Right lobe of liver (tissue), 6 donors: ENCODE measurements around the gene FAR2. TPM values are rescaled to one million over a fixed set of nuclear protein-coding genes. Genes with fewer than 3 reads are reported as not detected.

Experiments
- ATAC-seq, 4 donors: fragments of 200-7000 bp; cut with Tn5 transposase; one replicate each; pipeline ENCODE4 v1.9.1; 2020; ENCODE audit warnings: mild to moderate bottlenecking in 4 of 4, moderate library complexity in 4 of 4
- DNase-seq, 3 donors: peaks; one replicate each; pipeline ENCODE4 v3.0.0-alpha.2; 2020
- H3K27ac ChIP-seq, 3 donors: fragments of 200-600 bp; one replicate each; pipeline ENCODE4 v1.8.0; 2022
- H3K27me3 ChIP-seq, 2 donors: fragments of 200-600 bp; one replicate each; pipeline ENCODE4 v1.8.0; 2022
- H3K36me3 ChIP-seq, 4 donors: fragments of 200-600 bp; sonication (generic) in 1 of 4; one replicate each; pipeline versions ENCODE4 v1.5.1 to v1.8.0; 2017 to 2022; ENCODE audit warnings: control low read depth in 1 of 4
- H3K4me1 ChIP-seq, 4 donors: fragments of 200-600 bp; sonication (generic) in 1 of 4; one replicate each; pipeline versions ENCODE4 v1.5.1 to v1.8.0; 2017 to 2022; ENCODE audit warnings: control low read depth in 1 of 4
- H3K4me3 ChIP-seq, 3 donors: fragments of 200-600 bp; one replicate each; pipeline ENCODE4 v1.8.0; 2022
- H3K9me3 ChIP-seq, 4 donors: fragments of 200-600 bp; sonication (generic) in 1 of 4; one replicate each; pipeline versions ENCODE4 v1.5.1 to v1.8.0; 2017 to 2022; ENCODE audit warnings: control low read depth in 1 of 4
- POLR2A ChIP-seq: fragments of 450-650 bp; IDR thresholded peaks from one replicate; pipeline ENCODE4 v1.6.1; 2017; ENCODE audit warnings: antibody characterized with exemption, mild to moderate bottlenecking
- WGBS: methylation state at CpG from one replicate; pipeline ENCODE4 v1.1.6; 2018; ENCODE audit warnings: low coverage, low lambda C conversion rate; ENCODE audit not compliant: insufficient coverage; ENCODE audit errors: missing lambda C conversion rate; 5-methylcytosine and 5-hydroxymethylcytosine counted together
- intact Hi-C, 2 donors: fragments of 100-400 bp; cut with DNase I; formaldehyde crosslinking; loops; one replicate each; pipeline versions ENCODE4 v1.11.2 to v1.14.1; 2022
- total RNA-seq, 6 experiments: library from RNA; depleted of rRNA in 2 of 6; stranded (reverse); fragments of >200 nt in 2 of 6; fragmentation: NEBNext Ultra II Directional in 3 of 6; extraction: Animal tissue kit (Norgen Biotek cat#: 25700) in 3 of 6; gene quantifications; one replicate each; pipeline versions ENCODE4 v1.1.0 to v1.2.4, GENCODE V29; 2016 to 2023
- TF ChIP-seq, protein P1 (sequence below), 4 donors: fragments of 200-600 bp in 3 of 4; fragments of 450-650 bp in 1 of 4; IDR thresholded peaks; one replicate each; pipeline versions ENCODE4 v1.5.1 to v1.8.0; 2016 to 2022; ENCODE audit warnings: antibody characterized with exemption in 4 of 4, mild to moderate bottlenecking in 2 of 4
- donor health status: DM: no; HTN: yes; CAD: no.
- donor health status: DM: no; HTN: no; CAD: no.
- donor health status: DM: no; HTN: no; CAD: no.
- donor health status: DM: no; HTN: yes; CAD: no.
- donor health status: DM: no; HTN: yes; CAD: no.

Gene FAR2
- total RNA-seq, 6 experiments from 2014 or later: 0.87 to 3.4 (median 1.9) TPM

DNA sequence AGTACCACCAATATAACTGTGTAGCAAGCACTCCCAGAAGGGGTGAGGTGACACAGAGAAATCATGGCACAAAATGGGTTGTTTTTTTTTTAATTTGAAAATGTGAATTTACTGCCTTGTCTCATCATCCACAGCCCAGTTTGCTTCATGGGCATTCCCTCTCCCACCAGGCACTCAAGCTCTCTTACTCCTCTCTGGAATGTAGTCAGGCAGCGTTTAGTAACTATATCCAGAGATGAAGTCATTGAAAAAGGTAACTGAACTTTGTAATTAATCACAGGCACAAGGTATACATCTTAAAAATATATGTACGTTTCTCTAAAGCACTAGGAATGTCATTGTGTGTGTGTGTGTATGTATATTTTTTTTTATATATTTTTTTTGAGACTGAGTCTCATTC lies 91.4 kb downstream of the FAR2 start:
- ATAC-seq: no peak
- Histone ChIP-seq H3K36me3 (no peaks in the 10 kb centered on the region), H3K27me3 (no peaks in the 10 kb centered on the region), H3K9me3 (no peaks in the 10 kb centered on the region), H3K4me3 (no peak overlapping the region), H3K4me1 (peaks cover 0 to 16% (median 11%) of the 10 kb centered on the region in 4 donors), H3K27ac (no peak overlapping the region)
- DNase-seq: no peak
- intact Hi-C loops: no loop called here
- WGBS: 67% methylated on average over 2 of the region's 2 CpGs
- TF ChIP-seq, protein P1, sequence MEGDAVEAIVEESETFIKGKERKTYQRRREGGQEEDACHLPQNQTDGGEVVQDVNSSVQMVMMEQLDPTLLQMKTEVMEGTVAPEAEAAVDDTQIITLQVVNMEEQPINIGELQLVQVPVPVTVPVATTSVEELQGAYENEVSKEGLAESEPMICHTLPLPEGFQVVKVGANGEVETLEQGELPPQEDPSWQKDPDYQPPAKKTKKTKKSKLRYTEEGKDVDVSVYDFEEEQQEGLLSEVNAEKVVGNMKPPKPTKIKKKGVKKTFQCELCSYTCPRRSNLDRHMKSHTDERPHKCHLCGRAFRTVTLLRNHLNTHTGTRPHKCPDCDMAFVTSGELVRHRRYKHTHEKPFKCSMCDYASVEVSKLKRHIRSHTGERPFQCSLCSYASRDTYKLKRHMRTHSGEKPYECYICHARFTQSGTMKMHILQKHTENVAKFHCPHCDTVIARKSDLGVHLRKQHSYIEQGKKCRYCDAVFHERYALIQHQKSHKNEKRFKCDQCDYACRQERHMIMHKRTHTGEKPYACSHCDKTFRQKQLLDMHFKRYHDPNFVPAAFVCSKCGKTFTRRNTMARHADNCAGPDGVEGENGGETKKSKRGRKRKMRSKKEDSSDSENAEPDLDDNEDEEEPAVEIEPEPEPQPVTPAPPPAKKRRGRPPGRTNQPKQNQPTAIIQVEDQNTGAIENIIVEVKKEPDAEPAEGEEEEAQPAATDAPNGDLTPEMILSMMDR (IDR thresholded peaks at IDR 0.05): no peak
- no peak for TF ChIP-seq POLR2A

DNA sequence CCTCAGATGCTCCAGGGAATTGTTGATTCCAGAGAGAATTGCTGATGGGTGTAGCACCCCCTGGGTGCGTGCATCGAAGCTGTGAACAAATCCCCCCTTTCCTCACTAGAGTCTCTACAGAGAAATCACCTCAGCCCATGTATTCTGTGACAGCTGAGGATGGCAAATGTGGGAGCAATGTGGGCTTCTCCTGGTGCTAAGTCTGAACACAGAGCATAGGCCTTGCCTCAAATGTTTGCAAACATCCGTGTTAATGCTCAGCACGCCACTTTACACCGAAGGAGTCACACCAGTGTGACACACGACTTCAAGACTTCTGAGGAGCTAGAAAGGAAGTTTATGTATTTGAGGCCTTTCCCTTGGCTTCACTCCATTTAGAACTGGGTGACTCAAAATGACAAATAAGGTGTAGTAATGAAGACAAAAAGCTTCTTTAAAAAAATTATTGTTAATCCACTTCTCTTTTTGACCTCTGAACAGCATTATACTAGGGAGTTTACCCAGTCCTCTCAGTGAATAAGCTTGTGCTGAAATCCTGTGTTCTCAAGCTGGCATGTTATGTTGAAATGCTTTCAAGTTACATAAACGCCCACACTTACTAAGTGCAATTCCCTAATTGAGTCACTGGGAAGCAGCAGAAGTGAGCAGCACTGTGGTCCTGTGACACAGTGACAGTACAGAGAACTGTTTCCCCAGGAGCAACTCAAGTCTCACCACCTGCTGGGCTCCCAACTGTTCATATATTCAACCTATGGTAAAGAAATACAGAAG lies 92.9 kb downstream of the FAR2 start:
- peak; percentile 93 to 95 (median 94) for ATAC-seq
- 25% methylated on average over 7 of the region's 7 CpGs for WGBS

DNA sequence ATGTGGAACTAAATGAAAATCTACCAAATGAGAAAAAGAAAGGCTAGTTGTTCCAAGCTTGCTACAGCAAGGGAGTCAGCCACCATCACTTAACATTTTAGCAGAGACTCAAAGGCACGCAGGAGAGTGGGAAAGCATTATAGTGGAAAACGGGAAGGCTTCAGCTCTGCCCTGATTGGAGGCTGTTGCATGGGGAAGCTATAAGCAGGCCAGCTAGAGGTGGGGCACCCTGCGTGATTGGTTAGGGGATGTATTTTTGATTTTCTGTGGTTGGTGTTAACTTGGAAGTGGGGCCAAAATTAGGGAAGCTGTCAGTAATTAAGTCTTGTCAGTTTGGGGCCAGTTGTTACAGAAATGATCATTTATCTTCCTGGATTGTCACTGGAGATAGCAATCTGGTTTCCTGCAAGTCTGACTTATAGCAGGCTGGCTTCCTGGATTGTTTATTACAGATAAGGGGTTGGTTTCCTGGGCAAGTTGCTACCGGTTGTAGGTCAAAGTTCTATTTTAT lies 93.9 kb downstream of the FAR2 start:
- 47% methylated on average over 3 of the region's 4 CpGs for WGBS

More for the DNA sequence above, 92.9 kb downstream of the FAR2 start:
- Histone ChIP-seq H3K4me3 (no peak overlapping the region), H3K27ac (peak overlapping the region; percentile 24 to 34 (median 26)), H3K27me3 (no peaks in the 10 kb centered on the region), H3K4me1 (peaks cover 0 to 28% (median 13%) of the 10 kb centered on the region in 4 donors), H3K36me3 (no peaks in the 10 kb centered on the region), H3K9me3 (no peaks in the 10 kb centered on the region)
- DNase-seq: peak in 1 of 3 donors; percentile 51
- no peak for TF ChIP-seq POLR2A
- TF ChIP-seq, protein P1 (IDR thresholded peaks at IDR 0.05): peak in 3 of 4 donors; percentile 23 to 32 (median 27)
- intact Hi-C loops: no loop called here

DNA sequence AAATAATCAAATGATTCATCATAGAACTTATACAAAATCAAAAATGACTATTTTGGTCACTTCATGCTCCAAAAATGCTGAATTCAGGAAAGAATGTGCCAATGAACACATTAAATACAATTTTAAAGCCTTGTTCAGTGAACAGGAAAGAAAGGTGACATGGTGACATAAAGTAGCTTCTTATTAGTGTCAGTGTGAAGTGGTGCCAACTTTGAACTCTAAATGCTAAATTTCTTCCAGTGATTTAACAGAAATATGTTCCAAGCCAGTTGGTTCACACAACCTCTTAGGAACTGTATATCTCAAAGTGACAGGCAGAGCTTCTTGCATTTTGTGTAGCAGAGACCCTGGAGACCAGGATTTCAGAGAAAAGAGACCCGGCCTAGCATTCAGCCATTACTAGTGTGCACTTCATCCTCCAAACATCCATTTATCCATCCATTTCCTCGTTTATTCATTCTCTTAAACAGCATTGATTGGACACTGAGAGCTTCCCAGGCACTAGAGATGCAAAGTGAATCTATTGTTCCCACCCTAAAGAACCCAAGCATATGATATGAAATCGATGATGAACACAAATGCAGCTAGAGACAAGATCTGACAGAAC lies 95.2 kb downstream of the FAR2 start:
- WGBS: 91% methylated on average over 2 of the region's 3 CpGs
- ATAC-seq: no peak

More for the DNA sequence above, 93.9 kb downstream of the FAR2 start:
- no peak for DNase-seq
- no peak for TF ChIP-seq POLR2A
- TF ChIP-seq, protein P1 (IDR thresholded peaks at IDR 0.05): no peak
- H3K4me3 ChIP-seq: no peak overlapping the region
- no peaks in the 10 kb centered on the region for H3K36me3 ChIP-seq
- no peaks in the 10 kb centered on the region for H3K9me3 ChIP-seq
- peak; percentile 9 to 43 (median 29) for ATAC-seq
- intact Hi-C loops: no loop called here
- H3K27ac ChIP-seq: peak overlapping the region in 1 of 3 donors; percentile 24
- peaks cover 0 to 29% (median 13%) of the 10 kb centered on the region in 4 donors for H3K4me1 ChIP-seq
- H3K27me3 ChIP-seq: no peaks in the 10 kb centered on the region

More for the DNA sequence above, 95.2 kb downstream of the FAR2 start:
- Histone ChIP-seq H3K4me1 (peaks cover 0 to 29% (median 13%) of the 10 kb centered on the region in 4 donors), H3K9me3 (no peaks in the 10 kb centered on the region), H3K4me3 (no peak overlapping the region), H3K27me3 (no peaks in the 10 kb centered on the region), H3K36me3 (no peaks in the 10 kb centered on the region), H3K27ac (no peak overlapping the region)
- no peak for DNase-seq
- TF ChIP-seq, protein P1 (IDR thresholded peaks at IDR 0.05): no peak
- TF ChIP-seq POLR2A: no peak
- intact Hi-C loops: no loop called here
